HK-2 (cell line): ENCODE measurements around the gene AMD1.
"Not testable (repeated sequence)": the region's sequence is repeated elsewhere in the genome, so short reads cannot be mapped to it uniquely, and the experiment has no call there.

Experiments used
- DNase-seq: peaks from one replicate; pipeline ENCODE4 v3.0.0-alpha.2; 2018; ENCODE audit not compliant: unreplicated experiment

AMD1 gene

DNA sequence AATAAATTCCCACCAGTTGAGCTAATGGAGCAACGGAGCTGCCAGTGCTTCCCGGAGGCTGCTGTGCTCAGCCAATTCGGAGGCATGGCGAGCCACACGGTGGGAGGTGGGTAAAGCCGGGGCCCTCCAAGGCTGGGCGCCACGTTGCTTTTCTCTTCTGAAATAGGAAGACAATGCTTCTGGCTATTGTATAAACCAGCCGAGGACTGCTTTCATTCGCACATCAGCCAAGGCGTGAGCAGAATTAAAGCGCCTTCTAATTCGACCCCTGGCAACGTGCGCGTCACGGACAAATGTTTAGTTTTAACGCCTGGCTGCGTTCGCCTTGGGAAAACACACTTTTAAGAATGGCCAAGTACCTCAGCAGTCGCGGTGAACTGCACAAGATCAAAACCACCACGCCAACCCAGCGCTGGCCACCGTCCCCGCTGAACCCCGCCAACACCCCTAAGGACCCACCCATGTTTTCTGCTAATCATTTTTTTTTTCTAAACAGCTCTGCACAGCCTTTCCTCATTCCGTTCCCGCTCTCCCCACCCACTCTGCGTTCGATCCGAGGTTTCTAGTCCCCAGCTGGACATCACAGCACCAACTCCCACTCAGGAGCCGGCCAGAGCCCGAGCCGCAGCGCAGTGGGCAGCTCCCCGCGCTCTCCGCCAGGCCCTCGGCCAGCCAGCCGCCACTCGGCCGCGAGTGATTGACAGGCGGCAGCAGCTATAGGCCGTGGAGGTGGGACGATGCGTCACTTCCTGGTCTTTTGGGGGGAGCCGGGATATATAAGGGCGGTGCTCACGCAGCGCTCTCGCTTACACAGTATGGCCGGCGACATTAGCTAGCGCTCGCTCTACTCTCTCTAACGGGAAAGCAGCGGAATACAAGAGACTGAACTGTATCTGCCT, at the start of gene AMD1:
AMD1 (plus strand) TSS at position 805 of the 899 bp plus-strand sequence. CDS start 321 bp downstream, outside the sequence.
- DNase-seq = peak; percentile 98

DNA sequence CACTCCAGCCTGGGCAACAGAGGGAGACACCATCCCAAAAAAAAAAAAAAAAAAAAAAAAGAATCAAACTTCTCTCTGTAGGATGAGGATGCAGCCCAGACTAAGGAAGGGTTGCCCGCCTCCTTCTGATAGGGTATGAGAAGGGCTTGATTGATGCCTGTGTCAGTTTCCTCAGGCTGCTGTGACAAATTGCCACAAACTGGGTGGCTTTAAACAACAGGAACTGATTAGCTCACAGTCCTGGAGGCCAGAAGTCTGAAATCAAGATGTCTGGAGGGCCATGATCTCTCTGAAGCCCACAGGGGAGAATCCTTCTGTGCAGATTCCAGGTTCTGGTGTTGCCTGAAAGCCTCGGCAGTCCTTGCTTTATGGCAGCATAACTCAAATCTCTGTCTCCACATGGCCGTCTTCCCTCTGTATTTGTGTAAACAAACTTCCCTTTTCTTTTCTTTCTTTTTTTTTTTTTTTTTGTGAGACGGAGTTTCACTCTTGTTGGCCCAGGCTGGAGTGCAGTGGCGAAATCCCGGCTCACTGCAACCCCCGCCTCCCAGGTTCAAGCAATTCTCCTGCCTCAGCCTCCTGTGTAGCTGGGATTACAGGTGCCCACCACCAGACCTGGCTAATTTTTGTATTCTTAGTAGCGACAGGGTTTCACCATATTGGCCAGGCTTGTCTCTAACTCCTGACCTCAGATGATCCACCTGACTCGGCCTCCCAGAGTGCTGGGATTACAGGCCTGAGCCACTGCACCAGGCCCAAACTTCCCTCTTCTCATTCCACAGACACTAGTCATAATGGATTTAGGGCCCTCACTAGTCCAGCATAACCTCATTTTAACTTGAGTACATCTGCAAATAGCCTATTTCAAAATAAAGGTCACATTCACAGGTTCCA, 48.1 kb upstream of the AMD1 start:
- DNase-seq = no peak

DNA sequence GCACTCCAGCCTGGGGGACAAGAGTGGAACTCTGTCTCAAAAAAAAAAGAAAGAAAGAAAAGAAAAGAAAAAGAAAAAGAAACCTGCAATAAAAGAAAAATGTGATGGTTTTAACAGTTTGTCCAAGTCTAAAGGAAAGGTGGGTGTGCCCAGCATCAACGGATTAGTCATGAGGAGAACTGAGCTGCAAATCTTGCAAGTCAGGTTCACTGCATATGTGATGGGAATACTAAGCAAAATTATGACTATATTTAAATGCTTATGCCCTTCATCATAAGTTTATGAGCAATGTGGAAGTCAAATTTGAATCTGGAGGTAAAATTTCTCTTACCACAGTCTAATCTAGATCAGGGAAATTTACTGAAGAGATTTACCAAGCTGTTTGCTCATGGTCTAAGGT, 46.2 kb upstream of the AMD1 start:
- no peak for DNase-seq

DNA sequence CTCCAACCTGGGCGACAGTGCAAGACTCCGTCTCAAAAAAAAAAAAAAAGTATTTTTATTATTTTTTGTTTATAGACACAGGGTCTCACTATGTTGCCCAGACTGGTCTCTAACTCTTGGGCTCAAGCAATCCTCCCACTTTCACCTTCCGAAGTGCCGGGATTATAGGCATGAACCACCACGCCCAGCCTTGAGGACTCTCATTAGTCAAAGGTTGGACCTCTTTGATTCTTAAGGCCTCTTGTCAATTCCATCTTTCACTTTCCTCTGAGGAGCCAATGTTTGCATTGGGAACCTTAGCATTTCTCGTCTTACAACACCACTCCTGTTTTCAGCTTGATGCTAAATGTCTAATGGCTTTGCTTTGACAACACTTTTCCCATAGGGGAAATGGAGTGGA, 43.2 kb upstream of the AMD1 start:
- DNase-seq = no peak

DNA sequence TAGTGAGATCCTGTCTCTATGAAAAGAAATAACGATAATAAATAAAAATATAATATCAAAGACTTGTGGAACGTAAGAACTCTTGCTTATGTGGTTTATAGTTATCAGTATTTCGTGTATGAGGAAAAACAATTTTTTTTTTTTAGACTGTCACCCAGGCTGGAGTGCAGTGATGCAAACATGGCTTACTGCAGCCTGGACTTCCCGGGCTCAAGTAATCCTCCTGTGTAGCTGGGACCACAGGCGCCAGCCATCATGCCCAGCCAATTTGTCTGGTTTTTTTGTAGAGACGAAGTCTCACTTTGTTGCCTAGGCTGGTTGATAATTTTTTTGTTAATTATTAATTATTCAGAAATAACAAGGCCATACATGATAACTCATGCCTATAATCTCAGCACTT, 40.8 kb upstream of the AMD1 start:
- no peak for DNase-seq

DNA sequence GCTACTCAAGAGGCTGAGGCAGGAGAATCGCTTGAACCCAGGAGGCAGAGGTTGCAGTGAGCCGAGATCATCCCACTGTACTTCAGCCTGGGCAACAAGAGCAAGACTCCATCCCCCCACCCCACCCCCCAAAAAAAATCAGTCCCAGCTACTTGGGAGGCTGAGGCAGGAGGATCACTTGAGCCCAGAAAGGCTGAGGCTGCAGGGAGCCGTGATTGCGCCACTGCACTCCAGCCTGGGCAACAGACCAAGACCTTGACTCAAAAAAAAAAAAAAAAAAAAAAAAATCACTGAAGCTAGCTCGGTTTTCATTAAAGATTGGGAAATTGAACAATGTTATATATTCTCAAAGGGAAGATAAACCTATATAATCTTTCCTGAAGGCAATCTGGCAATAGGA, 38.8 kb upstream of the AMD1 start:
- DNase-seq = not testable (repeated sequence)

DNA sequence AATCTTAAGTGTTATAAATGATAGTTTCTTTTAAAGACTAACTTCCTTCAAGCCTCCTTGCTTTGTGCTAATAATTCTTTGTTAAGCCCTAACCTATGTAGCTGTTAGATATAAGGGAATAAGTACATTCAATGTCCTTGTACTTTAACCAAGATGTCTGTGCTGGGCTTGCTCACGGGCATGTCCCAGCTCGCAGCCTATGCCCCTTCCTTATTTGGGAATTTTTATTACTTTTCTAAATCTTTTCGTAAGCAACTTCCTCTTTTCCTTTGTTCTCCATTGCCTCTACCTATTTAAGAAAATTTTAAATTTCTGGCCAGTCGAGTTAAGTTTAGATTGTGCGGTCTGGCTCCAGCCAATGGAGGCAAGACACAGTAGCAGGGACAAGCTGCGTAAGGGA, 33.3 kb upstream of the AMD1 start:
- no peak for DNase-seq

DNA sequence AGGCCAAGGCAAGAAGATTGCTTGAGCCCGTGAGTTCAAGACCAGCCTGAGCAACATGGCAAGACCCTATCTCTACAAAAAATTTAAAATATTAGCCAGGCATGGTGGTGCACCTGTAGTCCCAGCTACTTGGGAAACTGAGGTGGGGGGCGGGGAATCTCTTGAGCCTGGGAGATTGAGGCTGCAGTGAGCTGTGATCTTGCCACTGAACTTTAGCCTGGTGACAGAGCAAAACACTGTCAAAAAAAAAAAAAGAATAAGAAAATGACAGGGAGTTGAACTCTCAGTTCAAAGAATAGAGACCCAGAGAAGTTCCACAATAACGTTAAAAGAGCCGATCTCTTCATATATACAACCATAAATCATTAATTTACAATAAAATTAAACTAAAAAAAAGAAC, 24.8 kb upstream of the AMD1 start:
- no peak for DNase-seq

DNA sequence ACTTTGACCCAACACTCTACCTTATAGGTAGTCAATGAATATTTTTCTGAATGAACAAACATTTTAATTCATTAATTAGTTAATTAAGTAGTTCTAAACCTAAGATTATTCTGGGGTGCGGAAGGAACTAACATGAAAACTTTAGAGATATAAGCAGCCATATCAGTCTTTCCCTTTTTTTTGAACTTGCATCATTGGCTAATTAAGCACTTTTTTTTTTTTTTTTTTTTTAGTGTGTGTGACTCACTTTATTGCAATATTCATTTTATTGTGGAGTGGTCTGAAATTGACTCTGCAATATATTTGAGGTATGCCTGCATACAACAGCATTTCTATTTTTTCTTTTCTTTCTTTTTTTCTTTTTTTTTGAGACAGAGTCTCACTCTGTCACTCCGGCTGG, 21.8 kb upstream of the AMD1 start:
- no peak for DNase-seq

DNA sequence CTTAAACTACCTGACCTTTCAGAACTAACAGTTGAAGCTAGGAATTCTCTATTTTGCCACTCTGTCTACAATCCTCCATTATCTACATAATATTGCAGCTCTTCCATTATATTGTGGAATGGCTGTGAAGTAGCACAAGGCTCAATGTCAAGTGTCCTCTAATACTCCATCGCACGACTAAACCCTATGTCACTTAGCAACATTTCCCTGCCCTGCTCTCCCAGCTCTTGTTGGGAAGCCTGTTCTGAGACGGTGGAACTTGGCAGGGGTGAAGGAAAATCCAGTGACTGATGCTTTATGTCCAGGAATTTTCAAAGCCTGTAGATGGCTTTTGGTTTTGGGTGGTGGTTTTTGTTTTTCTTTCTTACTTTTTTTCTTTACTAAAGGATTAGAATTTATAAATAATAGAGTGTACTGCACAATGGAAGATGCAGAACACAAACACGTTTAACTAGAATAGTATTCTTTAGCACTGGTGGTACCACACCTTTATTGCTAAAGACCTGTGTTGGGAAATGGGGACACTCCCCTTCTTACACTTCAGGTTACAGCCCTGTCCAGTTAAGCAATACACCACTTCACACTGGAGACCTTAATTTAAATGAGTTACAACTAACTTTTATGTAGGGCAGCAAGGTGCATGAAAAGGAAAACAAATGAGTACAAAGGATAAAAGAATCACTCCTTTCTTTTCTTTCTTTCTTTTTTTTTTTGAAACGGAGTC, 20.7 kb upstream of the AMD1 start:
- no peak for DNase-seq

DNA sequence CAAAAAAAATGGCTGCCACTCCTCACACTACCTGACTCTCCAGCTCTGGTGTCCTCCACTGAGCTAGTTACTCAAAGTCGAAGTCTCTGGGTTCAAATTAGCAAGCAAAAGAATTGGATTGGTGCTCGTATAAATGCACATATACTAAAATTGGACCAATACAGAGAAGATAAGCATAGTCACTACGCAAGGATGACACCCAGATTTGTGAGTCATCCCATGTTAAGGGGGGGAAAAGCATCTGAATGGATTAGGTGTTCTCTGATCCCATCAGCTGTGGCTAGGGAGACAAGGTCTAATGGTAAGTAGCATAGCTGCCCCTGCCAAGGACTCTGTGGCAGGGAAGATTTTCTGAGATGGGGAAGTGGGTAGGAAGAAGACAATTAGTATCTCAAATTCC, 18.3 kb upstream of the AMD1 start:
- DNase-seq = no peak

DNA sequence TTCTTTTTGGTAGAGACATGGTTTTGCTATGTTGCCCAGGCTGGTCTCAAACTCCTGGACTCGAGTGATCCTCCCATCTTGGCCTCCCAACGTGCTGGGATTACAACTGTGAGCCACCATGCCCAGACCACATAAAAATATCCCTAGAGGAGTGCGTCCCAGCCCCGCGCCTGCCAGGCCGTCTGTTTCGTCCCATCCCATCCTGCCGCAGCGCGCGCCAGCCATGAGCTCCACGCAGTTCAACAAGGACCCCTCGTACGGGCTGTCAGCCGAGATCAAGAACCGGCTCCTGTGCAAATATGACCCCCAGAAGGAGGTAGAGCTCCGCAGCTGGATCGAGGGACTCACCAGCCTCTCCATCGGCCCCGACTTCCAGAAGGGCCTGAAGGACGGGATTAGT, 16.6 kb upstream of the AMD1 start:
- DNase-seq = no peak

DNA sequence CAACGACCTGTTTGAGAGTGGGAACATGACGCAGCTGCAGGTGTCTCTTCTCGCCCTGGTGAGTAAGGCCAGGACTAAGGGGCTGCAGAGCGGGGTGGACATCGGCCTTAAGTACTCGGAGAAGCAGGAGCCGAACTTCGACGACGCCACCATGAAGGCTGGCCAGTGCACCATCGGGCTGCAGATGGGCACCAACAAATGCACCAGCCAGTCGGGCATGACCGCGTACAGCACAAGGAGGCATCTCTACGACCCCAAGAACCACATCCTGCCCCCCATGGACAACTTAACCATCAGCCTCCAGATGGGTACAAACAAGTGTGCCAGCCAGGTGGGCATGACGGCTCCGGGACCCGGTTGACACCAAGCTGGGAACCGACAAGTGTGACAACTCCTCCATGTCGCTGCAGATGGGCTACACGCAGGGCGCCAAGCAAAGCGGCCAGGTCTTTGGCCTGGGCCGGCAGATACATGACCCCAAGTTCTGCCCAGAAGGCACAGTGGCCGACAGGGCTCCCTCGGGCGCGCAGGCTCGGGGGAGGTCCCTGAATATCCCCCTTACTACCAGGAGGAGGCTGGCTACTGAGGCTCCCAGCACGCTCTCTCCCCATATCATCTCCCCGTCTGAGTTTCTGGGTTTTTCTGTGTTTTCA, 15.9 kb upstream of the AMD1 start:
- no peak for DNase-seq

DNA sequence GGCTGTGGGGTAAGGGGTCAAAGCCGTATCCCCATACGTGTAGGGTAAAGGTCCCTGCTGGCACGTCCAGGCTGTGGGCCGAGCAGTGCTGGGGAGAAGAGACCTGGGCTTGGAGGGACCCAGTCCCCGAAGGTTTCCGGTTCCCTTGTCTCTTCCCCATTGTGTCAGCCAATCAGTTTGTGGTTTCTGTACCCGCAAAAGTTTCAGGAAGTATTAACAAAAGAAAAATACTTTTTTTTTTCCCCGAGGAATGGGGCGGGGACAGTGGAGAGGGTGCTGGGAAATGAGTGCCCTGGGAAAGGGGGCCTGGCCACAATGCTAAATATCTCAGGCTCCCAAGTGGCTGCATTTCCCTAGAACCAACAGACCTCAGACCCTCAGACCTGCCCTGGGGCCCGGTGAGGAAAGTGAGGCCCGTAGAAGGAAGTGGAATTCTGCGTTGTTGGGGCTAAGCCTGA, 15.2 kb upstream of the AMD1 start:
- no peak for DNase-seq

DNA sequence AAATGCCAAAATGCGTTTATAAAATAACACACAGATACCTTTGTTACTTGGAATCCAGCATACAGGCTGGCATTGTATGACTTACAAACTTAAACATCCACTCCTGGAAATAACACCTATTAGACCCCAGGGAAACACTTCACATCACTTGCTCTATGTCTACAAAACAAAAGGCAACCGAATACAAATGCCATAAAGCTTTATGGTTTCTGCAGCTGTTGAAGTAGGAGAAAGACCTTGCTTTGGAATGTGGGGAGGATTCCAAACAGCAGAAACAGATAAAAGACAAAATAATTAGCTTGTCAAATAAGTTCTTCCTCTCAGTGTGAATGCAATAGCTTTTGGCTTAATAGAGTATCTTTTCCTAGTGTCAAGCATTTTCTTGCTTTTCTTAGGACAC, 9.8 kb upstream of the AMD1 start:
- no peak for DNase-seq

DNA sequence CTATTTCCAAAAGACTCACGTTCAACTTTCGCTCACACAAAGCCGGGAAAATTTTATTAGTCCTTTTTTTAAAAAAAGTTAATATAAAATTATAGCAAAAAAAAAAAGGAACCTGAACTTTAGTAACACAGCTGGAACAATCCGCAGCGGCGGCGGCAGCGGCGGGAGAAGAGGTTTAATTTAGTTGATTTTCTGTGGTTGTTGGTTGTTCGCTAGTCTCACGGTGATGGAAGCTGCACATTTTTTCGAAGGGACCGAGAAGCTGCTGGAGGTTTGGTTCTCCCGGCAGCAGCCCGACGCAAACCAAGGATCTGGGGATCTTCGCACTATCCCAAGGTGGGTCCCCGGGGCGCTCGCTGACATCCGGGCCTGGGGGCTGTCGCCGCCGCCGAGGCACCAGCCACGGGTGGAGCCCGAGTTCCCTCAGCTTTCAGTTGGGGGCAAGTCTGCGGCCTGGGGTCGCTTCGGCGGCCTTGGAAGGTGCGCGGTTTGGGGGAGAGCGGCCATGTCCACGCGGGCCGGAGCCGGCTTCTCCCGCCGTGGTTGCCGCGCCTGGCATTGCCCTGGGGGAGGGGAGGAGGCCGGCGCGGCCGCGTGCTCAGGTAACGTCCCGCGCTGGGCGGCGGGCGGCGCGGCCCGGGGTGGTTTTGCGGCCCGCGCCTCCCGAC, 429 bp downstream of the AMD1 start:
- DNase-seq = peak; percentile 55

DNA sequence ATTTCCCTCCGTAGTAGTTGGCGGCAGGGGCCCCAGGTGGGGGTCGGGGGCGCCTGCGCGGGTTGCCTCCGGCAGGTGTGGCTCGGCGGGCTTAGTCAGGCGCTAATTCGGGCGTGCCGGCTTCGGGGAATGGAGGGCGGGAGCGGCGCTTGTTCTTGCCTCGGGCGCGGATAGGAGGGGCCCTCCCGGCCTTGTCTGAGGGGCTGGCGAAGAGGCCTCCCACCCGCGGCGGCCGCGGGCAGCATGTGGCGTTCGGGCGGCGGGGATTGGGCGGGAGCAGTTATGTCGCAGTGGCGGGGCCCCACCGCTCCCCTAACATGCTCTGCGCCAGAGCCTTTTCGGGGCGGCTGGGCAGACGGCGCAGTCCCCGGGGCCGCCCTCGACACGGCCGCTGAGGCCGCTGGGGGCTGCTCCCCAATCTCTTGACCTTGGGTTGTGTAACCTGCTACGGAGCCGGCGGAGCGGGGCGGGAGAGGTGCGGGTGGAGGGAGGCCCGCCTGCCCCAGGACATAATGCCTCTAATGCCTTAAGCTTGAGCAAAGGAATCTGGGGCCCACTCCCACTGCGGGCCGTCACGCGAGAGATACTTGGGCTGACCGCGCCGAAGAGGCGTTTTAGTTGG, 1.1 kb downstream of the AMD1 start:
- DNase-seq = no peak

DNA sequence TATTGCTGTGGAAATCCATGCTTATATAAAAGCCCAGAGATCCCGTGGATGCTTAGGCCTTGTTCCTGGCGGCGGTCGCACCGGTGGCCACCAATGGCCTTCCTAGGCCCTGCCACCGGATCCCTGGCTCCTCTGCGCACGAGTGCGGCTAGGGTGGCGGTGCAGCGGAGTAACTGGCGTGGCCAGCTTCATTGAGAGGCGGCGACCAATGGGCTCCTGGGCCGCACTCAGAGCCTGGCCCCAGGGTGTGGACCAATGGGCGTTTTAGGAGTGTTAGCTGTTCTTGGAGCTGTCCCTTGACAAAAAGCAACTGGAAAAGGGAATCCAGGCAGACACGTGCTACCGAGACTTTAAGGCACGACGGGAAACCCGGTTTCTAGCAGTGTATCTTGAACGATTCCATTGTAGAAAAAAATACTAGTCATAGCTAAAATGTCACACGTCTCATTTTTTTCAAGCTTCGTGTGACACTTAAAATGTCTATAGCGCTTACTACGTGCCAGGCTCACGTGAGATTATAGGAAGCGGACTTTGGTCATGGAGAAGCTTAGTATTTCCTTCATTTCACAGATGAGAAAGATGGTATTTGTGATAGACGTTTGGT, 1.7 kb downstream of the AMD1 start:
- peak; percentile 85 for DNase-seq

DNA sequence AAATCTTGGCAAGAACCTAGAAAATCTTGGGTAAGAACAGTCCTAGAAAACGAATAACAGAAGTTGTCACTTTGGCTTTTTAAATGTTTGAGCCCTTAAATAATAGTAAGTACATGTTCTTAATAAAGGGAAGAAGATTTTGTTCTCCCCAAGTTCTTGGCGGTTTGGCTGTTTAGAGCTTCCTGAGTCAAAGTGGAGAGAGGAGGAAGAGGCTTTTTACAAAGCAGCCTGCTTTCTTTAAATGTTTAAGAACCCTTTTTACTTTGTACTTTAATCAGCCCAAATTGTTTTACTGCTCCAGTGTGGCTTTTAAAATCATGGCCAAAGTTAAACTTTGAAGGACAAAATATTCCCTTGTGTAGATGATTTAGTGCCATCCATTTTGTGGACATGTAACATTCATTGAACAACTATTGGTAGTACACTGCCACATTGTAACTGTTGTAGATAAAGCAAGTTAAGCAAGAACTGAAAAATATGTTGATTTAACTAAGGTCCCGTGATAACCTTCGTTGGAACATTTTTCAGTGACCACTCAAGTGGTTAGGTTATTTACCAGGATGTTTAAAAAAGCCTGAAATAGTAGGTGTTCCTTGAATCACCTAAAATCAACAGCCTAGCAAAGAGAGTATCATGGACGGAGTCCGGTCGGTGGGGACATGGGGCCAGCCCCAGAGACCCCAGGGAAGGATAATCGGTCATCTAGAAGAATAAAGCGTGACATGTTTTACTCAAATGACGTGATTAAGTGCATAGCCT, 2.4 kb downstream of the AMD1 start:
- no peak for DNase-seq
